Ascending aorta (tissue), 2 donors: Measurements from ENCODE around the gene SLC22A12. TPM values are rescaled to one million over a fixed set of nuclear protein-coding genes. Genes with fewer than 3 reads are reported as not detected.
A peak's percentile ranks its signal among the peaks of the same experiment; 100 is the strongest.

Source experiments
- DNase-seq, 2 donors: peaks; one replicate each; pipeline ENCODE4 v3.0.0-alpha.2; 2019; ENCODE audit warnings: low spot score in 2 of 2
- H3K27ac ChIP-seq, 2 donors: fragments of 200-600 bp; sonication (generic); one replicate each; pipeline ENCODE4 v1.5.1; 2016 to 2017; ENCODE audit warnings: mild to moderate bottlenecking in 1 of 2
- H3K27me3 ChIP-seq: fragments of 200-600 bp; sonication (generic); one replicate; pipeline ENCODE4 v1.5.1; 2017
- H3K36me3 ChIP-seq, 2 donors: fragments of 200-600 bp; sonication (generic); one replicate each; pipeline ENCODE4 v1.5.1; 2016
- H3K4me1 ChIP-seq, 2 donors: fragments of 200-600 bp; sonication (generic); one replicate each; pipeline ENCODE4 v1.5.1; 2016 to 2017; ENCODE audit warnings: mild to moderate bottlenecking in 1 of 2
- H3K4me3 ChIP-seq, 2 donors: fragments of 200-600 bp; sonication (generic); one replicate each; pipeline ENCODE4 v1.5.1; 2016 to 2017; ENCODE audit warnings: mild to moderate bottlenecking in 1 of 2
- H3K9me3 ChIP-seq, 2 donors: fragments of 200-600 bp; sonication (generic); one replicate each; pipeline ENCODE4 v1.5.1; 2016
- CTCF ChIP-seq, 3 experiments: fragments of 200-600 bp in 2 of 3; fragments of 450-650 bp in 1 of 3; sonication (generic) in 2 of 3; IDR thresholded peaks; one replicate each; pipeline ENCODE4 v1.5.1; 2016 to 2019; ENCODE audit warnings: antibody characterized with exemption in 3 of 3, mild to moderate bottlenecking in 1 of 3, moderate library complexity in 1 of 3
- intact Hi-C: fragments of 100-400 bp; cut with DNase I; formaldehyde crosslinking; loops from one replicate; pipeline ENCODE4 v1.15.1; 2023
- total RNA-seq: library from RNA; depleted of rRNA; stranded (reverse); fragments of >200 nt; gene quantifications from one replicate; pipeline ENCODE4 v1.1.0, GENCODE V29; 2016

The SLC22A12 gene
- total RNA-seq, 1 donor from 2014 or later: not detected

DNA sequence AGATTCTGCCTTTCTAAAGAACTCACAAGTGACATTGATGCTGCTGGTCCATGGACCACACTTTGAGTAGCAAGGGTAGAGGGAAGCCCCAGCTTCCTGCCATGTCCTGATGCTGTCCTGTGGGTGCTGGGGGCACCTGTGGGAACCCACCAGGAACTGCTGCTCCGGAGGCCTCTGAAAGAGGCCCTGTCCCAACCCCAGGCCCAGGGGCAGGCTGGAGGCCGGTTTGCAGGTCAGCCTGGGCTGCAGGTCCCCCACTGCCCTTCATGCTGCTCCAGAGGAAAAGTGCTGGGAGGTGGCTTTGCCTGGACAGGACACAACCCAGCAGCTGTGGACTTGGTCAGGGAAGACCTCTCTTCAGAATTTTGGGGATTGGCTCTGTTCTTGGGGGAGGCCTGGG, 44.8 kb upstream of the SLC22A12 start:
- TF ChIP-seq CTCF (IDR thresholded peaks at IDR 0.05): no peak
- Histone ChIP-seq H3K9me3 (no peaks in the 10 kb centered on the region), H3K27ac (no peak overlapping the region), H3K4me3 (no peak overlapping the region), H3K27me3 (no peaks in the 10 kb centered on the region), H3K36me3 (no peaks in the 10 kb centered on the region), H3K4me1 (no peaks in the 10 kb centered on the region)
- intact Hi-C loops: no loop called here
- no peak for DNase-seq

- H3K9me3 ChIP-seq: no peaks in the 10 kb centered on the region
- no peak overlapping the region for H3K4me3 ChIP-seq
- DNase-seq: no peak
- intact Hi-C loops: no loop called here
- no peak for TF ChIP-seq CTCF (IDR thresholded peaks at IDR 0.05)
- H3K4me1 ChIP-seq: no peaks in the 10 kb centered on the region
- no peak overlapping the region for H3K27ac ChIP-seq
- no peaks in the 10 kb centered on the region for H3K27me3 ChIP-seq
- no peaks in the 10 kb centered on the region for H3K36me3 ChIP-seq
These were observed 44.4 kb upstream of the SLC22A12 start for GRCh38 chr11:64546600-64546999.

- Histone ChIP-seq H3K4me3 (no peak overlapping the region), H3K36me3 (no peaks in the 10 kb centered on the region), H3K27ac (no peak overlapping the region), H3K4me1 (peaks cover 11 to 18% of the 10 kb centered on the region in 2 donors), H3K27me3 (no peaks in the 10 kb centered on the region), H3K9me3 (no peaks in the 10 kb centered on the region)
- intact Hi-C loops: no loop called here
- TF ChIP-seq CTCF (IDR thresholded peaks at IDR 0.05): no peak
- no peak for DNase-seq
These were observed 41.1 kb upstream of the SLC22A12 start for GRCh38 chr11:64549969-64550368.

- no peaks in the 10 kb centered on the region for H3K27me3 ChIP-seq
- intact Hi-C loops: loop anchor here (1.0 kb wide), 2 partner anchors 100 to 170 kb away; partner anchors contain the start of gene NRXN2
- H3K27ac ChIP-seq: peak overlapping the region; percentile 72 to 78
- H3K4me1 ChIP-seq: peaks cover 11 to 20% of the 10 kb centered on the region in 2 donors
- peak; percentile 93 to 98 (median 94) for TF ChIP-seq CTCF (IDR thresholded peaks at IDR 0.05)
- no peak overlapping the region for H3K4me3 ChIP-seq
- no peaks in the 10 kb centered on the region for H3K36me3 ChIP-seq
- H3K9me3 ChIP-seq: no peaks in the 10 kb centered on the region
- no peak for DNase-seq
These were observed 37.3 kb upstream of the SLC22A12 start for GRCh38 chr11:64553554-64554201.

GRCh38 chr11:64556044-64556720, 34.8 kb upstream of the SLC22A12 start:
- no peak for DNase-seq
- intact Hi-C loops: no loop called here

More at GRCh38 chr11:64556044-64556720, 34.8 kb upstream of the SLC22A12 start:
- Histone ChIP-seq H3K36me3 (no peaks in the 10 kb centered on the region), H3K4me1 (peaks cover 11 to 20% of the 10 kb centered on the region in 2 donors), H3K27me3 (no peaks in the 10 kb centered on the region), H3K27ac (peak overlapping the region in 1 of 2 donors; percentile 78), H3K9me3 (no peaks in the 10 kb centered on the region), H3K4me3 (no peak overlapping the region)
- TF ChIP-seq CTCF (IDR thresholded peaks at IDR 0.05): no peak
